Prostate gland (tissue), 2 donors: ENCODE measurements around the gene DYNC1I1.

Source experiments
- CTCF ChIP-seq, 4 experiments: fragments of 200-600 bp in 2 of 4; fragments of 450-650 bp in 2 of 4; sonication (generic) in 2 of 4; IDR thresholded peaks; 1 replicate in 3 of 4; 2 replicates in 1 of 4; pipeline ENCODE4 v1.5.1; 2016 to 2019; ENCODE audit warnings: antibody characterized with exemption in 4 of 4, mild to moderate bottlenecking in 2 of 4, moderate library complexity in 2 of 4
- POLR2AphosphoS5 ChIP-seq: sonication (generic); formaldehyde crosslinking; IDR thresholded peaks from one replicate; pipeline ENCODE4 v1.6.1; 2017; ENCODE audit warnings: antibody characterized with exemption

GRCh38 chr7:95796617-95797016, 24.3 kb downstream of the DYNC1I1 start:
- TF ChIP-seq POLR2AphosphoS5 (no peak), CTCF (IDR thresholded peaks at IDR 0.05) (no peak)
